Right forelimb (tissue), 1 donor: Measurements from ENCODE around the gene PPM1L.

ENCODE experiments used
- DNase-seq: peaks from one replicate; pipeline ENCODE4 v3.0.0-alpha.2; 2018

The PPM1L gene

DNA sequence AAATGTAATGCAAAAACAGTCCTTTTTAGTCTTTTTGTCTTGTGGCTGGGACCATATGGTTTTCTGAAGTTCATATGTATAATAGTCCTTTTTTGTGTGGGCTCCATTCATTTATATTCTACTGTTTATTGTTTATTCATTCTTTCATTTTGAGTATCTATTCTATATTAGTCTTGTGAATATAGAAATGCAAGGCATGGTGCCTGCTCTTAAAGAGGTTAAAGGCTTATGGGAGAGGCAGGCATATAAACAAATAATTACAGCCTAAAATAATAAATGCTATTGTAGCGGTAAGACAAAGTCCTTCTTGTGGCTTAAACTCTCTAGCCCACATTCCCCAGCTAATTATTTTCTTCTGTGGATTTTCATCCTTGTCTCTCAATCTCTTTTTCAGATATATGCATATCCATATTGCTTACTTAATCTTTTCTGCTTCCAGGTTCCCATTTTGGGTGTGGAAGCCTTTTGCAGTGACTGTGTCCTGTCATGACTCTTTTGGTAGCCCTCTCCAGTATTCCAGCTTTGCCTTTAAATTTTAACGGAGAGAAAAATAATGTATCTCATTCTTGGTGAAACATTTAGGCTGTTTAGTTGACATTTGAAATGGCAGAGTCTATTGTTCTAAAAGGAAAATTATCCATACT is 101.6 kb downstream of the PPM1L start:
- no peak for DNase-seq

DNA sequence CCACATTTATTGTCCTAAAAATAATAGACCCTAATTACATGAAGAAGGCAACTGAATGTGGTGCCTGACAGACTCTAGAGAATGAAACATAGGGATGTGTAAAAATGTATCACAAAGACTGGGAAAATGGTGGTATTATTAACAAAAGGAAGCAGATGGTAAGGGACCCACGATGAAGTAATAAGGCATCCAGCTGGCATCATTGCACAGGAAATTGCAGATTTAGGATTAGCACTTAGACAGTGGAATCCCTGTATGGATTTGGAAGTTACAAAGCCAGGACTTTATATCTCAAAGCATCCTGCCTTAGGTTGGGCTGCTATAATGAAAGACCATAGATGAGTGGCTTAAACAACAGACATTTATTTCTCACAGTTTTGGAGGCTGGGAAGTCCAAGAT is 104.3 kb downstream of the PPM1L start:
- no peak for DNase-seq

DNA sequence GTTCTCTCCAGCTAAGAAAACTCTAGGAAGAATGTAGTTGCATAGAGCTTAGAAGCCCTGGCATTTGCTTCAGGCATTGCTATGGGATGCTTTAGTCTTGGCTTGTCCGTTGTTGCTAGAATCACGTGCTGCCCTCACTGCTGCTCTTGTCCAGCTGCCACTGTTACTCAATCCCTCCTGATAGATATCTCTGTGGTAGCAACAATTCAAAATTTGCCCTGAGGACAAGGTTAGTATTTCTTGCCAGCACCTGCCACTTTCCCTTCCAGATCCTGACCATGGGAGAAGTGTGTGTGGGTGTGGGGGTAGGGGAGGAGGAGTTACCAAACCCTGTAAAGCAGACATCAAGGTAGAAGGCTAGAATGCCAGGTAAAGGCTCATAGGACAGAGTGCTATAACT is 113.8 kb downstream of the PPM1L start:
- no peak for DNase-seq

DNA sequence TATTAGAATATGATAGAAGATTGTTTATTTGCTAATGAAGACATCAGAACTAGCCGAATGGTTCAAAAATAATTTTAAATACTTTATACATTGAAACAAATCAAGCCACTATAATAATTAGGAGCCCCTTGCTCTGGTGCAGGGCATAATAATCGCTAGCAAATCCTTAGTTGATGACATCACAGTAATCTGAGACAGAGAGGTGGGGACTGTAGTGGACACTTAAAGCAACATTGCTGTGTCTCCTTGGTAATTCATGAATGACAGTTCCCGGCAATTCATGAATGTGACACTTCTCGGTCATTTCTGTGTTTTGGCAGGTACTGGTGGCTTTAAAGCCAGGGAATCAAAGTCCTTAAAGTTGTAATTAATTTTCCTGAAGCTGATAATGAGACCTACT is 114.3 kb downstream of the PPM1L start:
- DNase-seq: no peak

DNA sequence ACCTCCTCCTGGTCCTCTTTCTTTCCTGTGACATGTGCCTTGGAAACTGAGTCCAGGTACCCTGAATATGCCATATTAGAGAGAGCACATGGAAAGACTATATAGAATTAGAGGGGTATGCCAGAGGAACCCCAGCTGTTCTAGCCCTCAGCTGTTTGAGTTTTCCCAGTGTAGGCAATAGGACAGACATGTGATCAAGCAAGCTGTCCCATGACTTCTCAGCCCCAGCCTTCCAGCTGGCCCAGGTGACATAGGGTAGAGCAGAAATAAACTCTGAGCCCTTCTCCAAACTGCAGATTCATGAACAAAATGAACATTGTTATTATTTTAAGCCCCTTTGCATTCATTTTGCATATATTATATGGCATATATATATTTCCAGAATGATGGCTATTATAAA is 118.7 kb downstream of the PPM1L start:
- no peak for DNase-seq

DNA sequence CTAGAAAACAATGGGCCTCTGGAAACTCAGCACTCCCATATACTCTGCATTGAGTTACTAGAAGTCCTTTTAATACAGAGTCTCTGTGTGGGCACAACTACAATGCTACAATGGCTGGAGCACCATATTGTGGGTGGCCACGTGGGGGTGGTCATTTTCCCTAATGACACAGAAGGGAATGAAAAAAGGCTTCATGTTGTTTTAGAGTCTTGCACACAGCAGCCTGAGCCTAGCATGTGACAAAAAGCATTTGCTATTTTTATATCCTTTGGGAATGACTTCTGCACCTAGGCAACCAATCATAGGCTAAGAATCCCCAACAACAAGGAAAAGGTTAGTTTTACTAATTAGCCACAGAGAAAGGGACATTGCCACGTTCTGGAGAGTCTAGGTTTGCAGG is 120.6 kb downstream of the PPM1L start:
- no peak for DNase-seq

DNA sequence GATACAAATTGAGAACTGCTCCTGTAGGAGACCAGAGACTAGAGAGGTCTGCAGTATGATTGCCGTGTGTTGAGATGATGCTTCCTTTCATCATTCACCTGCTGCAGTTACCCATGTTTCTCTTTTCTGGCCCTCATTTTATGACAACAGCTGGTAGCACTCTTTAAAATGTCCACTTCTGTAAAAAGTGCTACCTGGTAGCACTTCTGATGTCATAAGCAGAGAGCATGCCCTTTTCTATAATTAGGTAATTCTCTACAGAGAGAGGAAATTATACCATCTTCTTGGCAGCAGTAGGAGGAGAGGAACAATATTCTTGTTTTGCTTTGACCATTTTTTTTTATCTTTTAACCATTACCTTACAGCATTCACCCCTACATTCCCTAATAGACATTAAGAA is 123.8 kb downstream of the PPM1L start:
- DNase-seq: no peak

DNA sequence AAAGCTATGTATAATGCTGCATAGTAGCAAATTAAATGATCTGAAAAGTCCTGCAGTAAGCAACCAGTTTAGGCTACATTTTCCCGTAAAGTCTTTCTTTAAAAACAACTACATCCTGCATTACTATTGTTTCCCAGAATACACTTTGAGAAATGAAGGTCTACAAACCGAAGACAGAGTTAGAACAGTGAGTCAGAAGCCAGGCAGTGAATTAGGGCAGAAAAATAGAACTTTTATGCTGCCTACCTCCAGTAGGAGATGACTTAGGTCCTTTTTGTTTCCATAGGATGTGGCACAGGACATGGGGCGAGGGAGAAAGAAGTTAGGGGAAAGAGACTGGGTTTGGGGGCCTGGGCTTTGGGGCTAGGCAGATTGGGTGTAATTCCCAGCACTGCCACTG is 127.3 kb downstream of the PPM1L start:
- no peak for DNase-seq

DNA sequence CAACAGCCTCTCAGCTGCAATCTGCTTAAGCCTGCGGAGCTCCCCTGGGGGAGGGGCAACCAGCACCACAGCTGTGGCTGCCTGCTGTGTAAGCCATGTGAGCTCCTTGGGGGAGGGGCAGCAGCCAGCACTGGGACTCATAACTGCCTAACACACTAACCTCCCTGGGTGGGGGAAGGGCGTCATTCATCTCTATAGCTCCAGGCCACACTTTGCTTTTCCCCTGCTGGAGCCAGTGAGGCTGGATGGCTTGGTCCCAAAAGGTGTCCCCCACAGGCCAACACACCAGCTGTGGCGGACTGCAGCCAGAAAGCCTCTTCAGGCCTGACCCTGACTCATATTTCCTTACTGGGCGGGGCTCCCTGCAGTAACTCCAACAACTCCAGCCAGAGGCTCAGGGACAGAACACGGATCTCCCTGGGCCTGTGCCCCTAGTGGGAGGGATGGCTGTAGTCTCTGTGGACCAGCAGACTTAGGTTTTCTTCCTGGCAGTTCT is 129.8 kb downstream of the PPM1L start:
- peak; percentile 78 for DNase-seq

DNA sequence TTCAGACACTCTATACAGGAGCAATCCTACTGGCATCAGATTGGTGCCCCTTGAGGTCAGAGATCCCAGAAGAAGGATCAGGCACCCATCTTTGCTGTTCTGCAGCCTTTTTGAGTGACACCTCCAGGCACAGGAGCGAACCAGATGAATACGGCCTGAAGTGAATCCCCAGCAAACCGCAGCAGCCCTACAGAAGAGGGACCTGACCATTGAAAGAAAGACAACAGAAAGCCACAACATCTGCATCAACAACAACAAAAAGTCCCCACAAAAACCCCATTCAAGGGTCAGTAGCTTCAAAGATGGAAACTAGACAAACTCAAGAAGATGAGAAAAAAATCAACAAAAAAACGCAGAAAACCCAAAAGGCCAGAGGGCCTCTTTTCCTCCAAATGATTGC is 130.4 kb downstream of the PPM1L start:
- no peak for DNase-seq

DNA sequence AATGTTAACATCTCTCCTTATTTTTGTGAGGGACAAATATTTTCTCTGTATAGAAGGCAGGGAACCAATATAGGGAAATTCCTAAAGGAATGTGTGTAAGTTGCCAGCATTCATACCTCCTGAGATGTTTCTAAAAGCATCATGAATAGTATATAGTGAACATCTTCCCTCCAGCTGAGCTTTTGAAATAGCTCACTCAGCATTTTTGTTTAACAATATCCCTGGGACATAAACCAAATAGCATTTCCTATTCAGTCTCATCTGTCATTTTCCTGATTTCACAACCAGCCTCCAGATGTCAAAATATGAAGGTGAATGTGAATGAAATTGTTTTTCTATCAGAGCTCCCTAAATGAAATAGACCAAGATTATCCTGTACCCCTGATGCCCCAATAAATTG is 137.2 kb downstream of the PPM1L start:
- no peak for DNase-seq

DNA sequence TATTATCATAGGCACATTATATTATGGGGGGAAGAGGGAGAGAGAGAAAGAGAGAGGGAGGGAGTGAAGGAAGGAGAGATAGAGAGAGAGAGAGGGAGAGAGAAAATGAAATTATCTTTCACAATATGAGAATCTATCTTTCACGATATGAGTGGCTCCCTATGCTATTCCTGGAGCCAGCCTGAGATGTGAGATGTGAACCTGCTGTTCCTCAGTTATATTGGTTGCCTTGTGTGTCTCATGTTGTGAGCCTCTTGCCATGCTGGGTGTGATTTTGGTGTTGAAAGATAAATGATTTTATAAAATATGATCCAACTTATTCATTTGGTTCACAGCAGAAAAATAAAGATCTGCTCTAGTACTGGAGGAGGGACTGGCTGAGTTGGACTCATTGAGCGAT is 148.7 kb downstream of the PPM1L start:
- DNase-seq: no peak

DNA sequence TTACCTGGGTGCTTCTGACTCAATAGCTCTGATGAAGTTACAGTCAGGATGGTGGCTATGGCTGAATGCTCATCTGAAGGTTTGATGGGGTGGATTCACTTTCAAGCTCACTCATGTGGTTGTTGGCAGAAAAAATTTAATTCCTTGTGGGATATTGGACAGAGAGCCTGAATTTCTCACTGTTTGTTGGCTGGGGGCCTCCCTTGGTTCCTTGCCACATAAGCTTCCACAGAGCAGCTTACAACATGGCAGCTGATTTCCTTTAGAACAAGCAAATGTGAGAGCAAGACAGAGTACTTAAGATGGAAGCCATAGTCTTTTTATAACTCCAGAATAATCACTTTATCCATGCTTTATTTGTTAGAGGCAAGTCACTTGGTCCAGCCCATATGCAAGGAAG is 150.6 kb downstream of the PPM1L start:
- no peak for DNase-seq

DNA sequence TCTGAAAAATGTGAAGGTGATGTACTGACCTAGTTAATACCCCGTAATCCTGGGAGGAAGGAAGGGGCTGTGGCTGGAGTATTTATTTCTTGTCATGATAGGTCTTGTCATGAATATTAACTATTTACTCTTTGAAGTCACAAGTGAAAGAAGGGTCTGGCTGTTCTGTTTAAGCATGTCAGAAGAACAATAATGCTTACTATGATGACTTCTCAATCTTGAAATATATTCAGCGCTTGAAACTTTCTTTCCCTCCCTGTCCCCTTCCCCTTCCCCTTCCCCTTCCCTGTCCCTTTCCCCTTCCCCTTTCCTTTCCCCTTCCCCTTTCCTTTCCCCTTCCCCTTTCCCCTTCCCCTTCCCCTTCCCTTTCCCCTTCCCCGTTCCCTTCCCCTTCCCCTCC is 153.9 kb downstream of the PPM1L start:
- DNase-seq: no peak

DNA sequence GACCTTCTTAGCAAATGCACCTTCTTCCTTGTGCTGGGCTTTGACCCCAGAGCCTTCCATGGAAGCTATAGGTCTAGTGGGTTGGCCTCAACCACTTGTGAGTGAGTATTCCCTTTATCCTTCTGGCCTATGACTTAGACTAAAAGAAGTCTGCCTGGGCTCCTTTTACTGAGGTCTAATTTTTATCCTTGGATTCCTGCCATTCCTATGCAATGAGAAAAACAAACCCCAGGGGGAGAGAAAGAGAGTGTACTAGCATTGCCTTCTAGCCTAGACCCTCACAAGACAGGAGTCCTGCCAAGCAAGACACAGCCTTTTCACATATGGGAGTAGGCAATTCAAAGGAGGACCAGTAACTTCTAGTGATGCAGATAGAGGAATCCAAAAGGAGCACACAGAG is 155.4 kb downstream of the PPM1L start:
- no peak for DNase-seq

DNA sequence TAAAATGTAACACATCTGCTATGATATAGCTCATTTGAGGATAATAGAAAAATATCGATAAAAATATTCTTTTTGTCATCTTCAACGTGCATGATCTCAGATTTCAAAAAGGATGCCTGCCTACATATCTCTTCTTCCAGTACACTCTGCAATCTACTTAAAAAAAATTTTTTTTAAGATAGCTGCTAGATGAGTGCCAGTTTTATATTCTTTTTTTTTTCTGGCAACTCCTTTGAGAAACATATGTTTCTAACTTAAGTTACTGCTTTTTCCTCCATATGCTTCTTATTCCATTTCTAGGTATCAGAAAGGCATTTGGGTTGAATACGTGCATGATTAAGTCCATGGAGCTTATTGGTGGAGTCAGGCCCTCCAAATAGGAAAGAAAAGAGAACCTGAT is 160.4 kb downstream of the PPM1L start:
- no peak for DNase-seq

DNA sequence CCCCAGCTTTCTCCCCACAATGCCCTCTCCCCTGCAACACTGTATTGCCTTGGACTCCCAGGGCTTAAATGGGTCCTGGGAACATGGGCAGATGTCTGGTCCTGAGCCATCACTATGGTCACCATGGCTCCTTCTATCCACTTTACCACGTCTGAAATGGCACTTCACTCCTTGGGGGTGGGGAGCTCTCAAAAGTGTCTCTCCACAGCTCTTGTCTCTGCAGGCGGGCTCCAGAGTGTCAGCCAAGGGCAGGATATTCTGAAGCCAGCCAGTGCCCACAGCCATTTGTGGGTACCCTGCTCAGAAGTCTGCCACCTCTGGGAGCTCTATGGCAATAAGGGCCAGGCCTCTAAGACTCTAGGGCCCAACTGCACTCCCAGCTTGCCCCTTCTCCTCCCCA is 163.9 kb downstream of the PPM1L start:
- no peak for DNase-seq

DNA sequence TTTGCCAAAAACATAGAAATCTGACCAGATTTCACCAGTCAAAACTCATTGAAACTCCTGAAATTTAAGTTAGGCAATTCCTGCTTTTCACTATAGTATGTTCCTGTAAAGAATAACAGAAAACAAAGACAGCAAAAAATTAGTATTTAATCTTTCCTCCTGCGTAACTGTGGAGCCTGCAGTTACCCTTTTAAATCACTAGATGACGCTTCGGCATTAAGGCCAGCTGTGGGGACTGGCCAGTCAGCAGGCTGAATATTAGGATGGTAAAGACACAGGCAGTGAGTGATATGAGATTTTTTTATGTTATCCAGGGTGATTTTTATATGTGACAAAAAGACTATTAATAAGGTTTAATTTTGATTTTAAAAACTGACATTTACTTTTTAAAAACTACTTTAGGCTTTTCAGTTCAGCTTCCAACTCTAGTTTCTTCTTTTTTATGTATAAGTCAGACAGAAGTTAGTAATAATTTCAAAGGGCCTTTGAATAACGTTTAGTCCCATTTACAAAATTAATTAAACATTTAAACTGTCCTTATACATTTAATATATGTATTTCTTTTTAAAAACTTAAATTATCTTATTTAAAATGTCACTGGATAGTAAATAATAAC is 165.1 kb downstream of the PPM1L start:
- DNase-seq: no peak

DNA sequence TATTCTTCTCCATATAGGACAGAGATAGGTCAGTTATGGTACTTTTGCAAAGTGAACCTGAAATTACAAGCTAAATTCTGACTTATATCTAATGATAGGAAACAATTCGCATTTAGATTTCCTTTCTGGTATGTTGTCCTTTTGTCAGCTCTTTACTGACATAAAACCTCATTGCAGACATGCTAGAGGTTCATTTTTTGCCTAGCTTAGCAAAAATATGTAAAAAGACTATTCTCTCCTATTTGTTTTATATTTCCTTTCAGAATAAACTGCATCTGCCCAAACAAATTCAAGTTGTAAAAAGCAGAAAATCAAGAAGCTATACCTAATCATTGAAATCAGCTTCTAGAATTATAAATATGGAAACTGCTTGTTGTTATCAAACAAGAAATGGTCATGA is 168.7 kb downstream of the PPM1L start:
- DNase-seq: no peak

DNA sequence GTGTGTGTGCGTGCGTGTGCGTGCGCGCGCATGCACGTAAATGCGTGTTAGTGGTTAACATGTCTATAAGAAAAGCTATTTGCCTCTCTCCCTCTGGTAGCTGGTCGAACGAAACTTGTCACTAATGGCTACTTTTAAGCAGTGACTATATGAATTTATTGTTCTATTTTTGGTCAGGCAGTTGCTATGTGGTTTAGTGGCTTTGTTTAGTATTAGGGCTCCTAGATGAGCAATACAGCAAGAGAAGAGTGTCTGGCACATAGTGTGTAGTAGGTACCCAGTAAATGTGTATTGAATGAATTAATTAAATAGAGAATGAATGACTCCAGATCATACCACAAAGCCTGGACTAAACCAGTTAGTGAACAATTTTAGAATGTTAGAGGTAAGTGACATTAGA is 171.6 kb downstream of the PPM1L start:
- DNase-seq: no peak

DNA sequence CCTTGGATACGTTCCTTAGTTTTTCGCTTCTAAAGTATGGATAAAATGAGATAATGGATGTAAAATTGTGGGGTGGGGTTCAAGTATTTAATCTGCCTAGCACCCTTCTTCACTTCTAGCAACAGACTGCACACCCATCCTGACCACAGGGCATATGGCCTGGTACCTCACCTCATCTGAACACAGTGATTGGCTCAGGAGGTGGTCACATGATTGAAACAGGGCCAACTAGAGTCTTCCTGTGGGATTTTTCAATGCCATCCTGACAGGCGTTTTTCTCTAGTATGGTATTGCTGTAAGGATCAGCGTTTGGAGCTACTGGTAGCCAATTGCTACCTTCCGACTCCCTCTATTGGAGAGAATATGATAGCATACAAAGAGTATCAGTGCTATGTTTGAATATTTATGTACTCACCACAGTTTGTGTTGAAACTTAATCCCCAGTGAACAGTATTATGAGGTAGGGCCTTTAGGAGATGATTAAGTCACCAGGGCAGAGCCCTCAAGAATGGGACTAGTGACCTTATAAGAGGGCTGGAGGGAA is 172.2 kb downstream of the PPM1L start:
- DNase-seq: no peak

DNA sequence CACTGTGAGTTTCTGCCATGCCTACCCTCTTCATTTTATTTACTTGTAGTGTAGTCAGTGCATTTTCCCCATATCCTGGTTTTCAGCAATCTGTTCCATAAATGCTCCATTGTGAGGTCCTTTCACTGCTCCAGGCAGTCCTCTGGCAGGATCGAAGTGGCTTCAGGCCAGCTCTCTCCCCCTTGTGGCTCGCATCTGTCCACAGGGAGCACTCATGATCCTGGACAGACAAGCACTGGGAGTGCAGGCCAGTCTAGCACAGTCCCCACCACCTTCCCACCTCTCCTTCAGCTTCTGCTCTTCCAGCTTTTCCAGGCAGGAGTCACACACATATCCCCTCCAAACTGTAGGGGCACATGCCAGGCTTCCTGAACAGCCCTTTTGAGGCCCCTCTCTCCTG is 173.6 kb downstream of the PPM1L start:
- no peak for DNase-seq

DNA sequence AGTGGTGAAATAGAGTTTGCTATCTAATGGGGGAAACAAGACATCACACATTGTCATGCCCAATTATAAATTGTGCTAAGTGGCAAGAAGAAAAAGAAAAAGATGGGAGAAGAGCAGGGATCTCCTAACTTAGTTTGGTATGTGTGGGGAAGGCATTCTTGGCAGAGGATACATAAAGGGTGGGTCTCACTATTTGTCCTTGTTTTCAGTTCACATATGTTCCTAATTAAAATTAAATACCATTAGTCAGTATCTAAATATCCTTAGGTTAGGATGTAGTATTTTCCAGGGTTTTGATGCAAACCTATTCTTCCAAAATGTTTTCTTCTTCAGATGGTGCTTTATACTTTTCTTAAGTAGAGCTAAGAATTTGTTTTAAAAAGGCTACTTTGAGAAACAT is 175.4 kb downstream of the PPM1L start:
- no peak for DNase-seq

DNA sequence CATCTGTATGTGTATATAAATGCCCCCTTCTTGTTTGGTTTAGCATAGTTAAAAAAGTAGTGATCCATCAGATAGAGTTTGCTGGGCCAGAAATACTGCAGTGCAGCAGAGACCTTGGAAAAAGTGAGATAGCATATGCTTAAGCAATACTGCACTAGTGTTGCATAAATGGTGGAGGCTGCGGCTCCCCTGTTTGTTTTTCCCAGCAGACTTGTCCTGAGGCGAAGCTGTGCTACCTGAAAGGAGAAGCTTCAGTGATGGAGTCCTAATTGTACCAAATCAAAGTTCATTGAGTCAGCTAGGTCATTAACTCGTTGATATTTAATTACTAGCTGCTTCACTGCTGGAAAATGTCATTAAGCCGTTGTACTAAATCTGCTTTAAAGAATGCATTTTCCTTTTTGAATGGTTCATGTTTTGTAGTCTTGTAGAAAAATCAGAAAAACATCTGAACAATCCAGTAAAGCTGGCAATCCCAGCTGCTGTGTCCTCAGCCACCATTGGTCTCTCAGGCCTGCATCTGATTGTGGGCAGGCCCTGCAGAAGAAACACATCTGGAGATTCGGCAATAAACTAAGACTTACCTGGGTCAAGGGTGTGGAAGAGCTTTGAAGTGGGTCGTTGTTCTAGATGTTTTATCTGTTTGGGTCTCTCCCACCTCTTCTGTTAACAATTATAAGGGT is 179.5 kb downstream of the PPM1L start:
- DNase-seq: no peak
